Activated CD8-positive, alpha-beta memory T cell treated with anti-CD3 and anti-CD28 coated beads, Interleukin-2, amount 50 U/mL, for 1 hour (primary cell): ENCODE data around the gene DCPS.

Source experiments
- DNase-seq: peaks from one replicate; pipeline ENCODE4 v3.0.0-alpha.2; 2020; ENCODE audit errors: extremely low read depth

DCPS gene

DNA sequence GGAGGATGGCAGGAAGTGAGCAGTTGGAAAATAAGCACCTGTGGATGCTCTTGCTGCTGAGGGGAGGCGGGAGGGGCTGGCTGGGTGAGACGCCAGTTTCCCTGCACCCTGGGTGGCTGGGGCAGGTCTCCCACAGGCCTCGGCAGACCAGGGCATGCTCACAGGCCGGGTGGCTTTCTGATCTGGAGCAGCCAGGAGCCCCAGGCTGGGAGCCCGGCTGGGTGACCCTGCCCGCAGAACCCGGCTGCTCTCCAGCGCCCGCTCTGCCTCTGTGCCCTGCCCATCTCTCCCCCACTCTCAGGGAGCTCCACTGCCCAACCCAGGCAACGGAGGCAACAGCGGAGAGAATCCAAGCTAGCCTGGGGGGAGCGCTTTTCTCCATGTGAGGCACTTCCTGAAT is 24.6 kb downstream of the DCPS start:
- DNase-seq: no peak

DNA sequence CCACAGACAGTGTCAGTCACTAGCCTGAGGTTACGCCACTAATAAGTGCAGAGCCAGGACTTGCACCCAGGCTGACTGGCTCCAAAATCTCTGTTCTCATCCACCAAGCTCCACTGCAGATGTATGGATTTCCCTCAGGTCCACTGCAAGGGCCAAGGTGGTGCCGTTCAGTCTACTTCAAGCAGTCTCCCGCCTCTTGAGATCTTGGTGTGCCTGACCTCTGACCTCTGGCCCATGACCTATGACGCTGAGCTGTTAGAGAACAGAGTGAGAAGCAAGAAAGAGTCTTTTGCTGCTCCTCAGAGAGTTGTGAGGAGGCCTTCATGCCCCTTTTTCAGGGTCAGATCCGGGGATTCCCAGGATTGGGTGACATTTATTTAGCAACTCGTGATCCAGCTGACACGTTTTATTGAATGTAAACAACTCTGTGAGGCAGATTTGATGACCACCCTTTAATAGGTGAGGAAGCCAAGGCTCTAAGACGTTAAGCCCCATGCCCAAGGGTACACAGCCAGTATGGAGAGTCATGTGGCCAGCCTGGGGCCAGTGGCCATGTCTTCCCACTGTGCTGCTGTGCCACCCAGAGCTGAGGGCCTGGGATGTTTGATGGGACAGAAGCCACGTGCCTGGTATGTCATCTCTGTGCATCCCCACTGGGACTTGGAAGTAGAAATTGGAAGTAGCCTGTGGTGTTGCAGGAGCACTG is 25.2 kb downstream of the DCPS start:
- DNase-seq: no peak

DNA sequence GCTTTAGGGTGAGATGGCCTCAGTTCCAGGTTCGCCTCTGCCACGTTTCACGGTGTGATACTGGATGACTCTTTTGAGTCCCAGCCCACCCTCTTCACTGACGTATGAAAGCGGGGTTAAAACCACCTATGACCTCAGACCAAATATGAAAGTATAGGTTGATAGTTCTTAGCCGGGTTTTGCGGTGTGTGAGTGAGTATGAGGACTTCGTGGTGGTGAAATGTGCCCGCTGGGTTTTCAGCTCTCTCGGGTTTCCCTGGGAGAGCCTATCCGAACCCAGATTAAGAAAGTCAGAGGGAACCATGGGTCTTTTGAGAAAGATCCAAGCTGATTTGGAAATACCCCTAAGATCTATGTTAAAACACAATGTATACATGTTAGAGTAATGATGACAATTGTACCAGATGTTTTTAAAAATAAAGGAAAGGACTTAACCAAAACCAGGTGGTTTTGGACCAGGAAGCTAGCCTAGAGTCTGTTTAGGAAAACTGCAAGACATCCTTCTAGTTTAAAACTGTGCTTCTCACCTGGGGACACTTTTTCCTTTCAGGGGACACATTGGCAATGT is 25.9 kb downstream of the DCPS start:
- DNase-seq: no peak

DNA sequence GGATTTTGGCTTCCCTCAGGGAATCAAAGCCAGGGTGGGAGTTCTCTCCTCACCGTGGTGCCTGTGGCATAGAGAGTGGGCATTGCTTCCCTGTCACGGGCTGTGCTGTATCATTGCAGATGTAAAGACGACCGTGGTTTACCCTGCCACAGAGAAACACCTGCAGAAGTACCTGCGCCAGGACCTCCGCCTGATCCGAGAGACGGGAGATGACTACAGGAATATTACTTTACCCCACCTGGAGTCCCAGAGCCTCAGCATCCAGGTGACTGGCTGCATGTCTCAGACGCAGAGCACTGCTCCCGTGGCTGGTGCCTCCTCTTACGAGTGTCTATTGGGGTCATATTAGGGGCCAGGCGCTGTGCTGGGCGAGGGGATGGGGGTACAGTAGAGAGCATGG is 27.4 kb downstream of the DCPS start:
- no peak for DNase-seq

DNA sequence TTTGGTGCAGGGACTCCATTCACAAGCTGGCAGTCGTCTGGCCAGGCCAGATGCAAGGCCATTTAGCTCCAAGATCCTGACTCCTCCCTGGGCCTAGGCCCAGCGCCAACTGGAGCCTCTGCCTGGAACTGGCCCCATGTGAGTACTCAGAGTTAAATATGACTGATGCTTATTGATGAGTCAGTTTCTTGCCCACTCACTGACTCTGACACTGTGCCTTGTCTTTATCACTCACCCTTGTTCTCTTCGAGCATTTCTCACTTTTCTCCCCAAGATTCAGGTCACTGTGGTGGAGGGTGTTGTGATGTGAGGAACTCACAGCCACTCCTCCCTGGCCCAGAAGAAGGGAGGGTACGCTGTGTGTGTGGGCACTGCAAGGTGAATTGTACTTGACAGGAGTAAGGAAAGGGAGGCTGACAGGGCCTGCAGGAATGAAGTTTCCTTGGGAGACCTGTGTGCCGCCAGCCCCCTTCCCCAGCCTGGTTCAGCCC is 28.4 kb downstream of the DCPS start:
- no peak for DNase-seq

DNA sequence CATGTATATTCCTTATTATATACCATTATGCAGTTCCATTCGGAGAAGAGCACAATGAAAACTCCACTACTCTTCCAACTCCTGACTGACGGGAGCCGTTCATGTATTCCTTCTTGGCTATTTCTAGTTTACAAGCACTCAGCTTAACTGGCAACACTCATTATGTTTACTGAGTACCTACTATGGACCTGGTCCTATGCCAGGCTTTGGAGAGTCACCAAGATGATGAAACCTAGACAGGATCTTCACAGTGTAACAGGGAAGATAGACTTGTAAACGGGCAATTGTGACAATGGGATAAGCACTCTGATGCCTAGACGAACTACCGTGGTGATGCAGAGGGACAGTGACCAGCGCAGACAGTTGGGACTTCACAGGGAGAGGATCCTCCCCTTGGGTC is 29.3 kb downstream of the DCPS start:
- no peak for DNase-seq

DNA sequence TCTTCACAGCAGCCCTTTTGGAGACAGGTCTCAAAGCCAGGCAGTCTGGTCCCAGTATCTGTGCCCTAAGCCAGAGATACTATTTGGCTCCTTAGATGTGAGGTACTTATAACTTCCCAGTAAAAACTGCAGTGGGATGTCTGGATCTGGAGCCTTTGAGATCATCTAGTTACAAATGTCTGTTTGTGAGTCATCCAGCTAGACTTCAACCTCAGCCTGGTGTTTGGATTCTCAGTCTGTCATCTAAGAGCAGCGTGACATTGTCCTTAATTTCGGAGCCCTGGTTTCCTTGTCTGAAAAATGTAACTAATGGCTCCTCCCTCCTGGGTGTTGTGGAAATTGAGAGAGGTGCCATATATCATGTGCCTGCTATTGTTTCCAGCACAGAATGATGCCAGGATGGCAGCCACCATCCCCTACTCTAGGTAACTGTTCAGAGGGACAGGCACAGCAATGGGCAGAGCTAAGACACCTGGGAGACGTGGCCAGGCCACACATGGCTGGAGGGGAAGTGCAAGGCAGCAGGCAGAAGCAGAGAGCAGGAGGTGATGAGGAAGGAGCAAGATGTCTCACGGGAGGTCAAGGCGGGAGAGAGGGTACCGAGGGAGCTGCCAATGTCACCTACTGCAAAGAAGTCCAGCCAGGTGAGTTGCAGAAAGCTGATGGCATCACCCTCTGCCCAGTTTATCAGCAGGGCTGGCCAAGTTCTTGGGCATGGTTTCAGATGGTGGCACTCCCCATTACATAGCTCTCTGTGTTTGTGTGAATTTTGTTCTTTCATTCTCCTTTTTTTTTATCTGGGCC is 31.0 kb downstream of the DCPS start:
- no peak for DNase-seq

DNA sequence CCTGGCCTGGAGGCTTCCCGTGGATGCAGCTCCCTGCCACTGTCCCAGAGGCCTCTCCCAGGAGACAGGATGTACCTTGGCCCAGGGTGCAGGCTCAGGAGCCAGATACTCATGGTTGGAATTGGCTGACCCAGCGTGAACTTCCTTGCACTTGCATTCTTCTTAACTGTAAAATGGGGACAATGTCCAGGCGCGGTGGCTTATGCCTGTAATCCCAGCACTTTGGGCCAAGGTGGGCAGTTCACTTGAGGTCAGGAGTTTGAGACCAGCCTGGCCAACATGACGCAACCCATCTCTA is 31.6 kb downstream of the DCPS start:
- DNase-seq: no peak

DNA sequence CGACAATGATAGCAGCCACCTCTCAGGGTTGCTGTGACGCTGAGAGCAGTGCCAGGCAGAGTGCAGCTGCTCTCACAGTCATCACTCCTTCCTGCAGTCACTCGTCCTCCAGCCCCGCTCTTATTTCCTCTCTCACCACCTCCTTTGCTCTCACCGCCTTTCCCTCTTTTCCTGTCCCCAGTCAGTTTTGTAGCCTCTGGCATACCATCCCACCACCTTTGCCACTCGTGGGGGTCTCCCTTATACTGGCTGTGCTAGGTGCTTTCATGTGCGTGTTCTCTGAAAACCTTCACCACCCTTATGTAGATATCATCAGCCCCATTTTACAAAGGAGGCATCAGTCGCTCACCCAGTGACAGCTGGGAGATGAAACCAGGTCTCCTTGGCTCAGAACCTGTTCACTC is 32.3 kb downstream of the DCPS start:
- no peak for DNase-seq

DNA sequence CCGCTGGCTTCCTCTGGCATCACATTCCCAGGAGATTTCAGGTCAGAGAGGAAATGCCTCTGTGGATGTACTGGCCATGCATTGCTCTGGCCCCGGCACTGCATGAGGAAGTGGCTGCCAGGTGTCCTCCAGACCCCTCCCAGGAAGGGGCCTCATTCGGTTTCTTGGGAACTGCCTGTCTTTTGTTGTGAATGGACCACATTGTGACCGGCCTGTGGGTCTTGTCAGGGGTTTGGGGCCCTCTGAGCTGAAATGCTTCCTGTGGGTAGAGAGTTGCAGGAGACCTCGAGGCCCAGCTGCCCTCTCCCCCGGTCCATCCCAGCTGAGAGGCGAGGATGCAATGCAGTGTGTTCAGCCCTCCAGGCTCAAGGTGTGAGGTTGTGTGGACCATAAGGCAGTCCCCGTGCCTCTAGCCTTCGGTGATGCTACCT is 32.8 kb downstream of the DCPS start:
- no peak for DNase-seq

DNA sequence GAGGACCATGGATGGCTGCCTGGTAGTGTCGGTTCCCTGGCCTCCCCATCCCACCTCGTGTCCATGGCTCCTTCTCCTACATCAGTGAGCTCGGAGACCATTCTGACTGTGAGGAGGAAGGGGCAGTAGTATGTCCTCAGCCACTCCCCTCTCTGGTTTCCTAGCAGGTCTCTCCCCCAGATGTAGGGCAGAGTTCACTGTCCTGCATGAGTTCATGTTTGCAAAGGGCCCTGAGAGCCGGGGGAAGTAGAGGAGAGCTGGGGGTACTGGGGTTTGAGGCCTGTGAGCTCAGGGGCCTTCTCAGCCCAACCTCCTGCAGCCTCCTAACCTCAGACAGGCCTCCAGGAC is 33.2 kb downstream of the DCPS start:
- DNase-seq: no peak

DNA sequence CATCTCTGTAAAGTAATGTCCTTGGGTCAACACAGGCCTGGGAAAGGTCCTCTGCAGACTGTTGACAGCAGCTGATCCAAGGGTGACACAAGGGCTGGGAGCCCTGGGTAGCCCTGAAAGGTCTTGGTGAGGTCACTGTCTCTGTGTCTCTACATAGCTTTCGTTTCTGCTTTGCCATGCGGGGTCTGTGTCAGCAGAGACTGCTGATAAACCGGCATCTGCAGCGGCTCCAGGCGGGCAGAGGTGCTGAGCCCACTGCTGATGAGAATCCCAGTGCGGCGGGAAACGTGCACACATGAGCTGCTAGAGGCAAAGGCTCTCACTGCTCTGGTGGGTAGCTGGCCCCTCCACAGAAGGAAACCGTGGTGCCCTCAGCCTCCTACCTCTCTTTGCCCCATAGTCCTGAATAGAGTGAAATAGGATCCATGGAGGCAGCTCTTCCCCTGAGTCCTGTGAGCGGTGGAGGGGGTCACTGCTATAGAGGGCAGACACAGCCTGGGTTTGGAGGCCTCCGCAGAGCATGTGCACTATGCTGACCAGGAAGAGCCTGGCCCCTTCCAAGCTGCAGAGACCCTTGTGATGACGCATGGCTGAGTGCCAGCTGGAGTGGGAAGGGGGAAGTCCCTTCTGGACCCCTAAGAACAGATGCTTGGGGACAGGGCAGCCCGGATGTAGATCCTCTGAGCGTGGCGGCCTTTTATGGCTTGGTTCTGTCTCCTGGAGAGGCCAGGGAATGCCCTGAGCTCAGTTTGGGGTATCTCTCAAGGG is 33.8 kb downstream of the DCPS start:
- no peak for DNase-seq

DNA sequence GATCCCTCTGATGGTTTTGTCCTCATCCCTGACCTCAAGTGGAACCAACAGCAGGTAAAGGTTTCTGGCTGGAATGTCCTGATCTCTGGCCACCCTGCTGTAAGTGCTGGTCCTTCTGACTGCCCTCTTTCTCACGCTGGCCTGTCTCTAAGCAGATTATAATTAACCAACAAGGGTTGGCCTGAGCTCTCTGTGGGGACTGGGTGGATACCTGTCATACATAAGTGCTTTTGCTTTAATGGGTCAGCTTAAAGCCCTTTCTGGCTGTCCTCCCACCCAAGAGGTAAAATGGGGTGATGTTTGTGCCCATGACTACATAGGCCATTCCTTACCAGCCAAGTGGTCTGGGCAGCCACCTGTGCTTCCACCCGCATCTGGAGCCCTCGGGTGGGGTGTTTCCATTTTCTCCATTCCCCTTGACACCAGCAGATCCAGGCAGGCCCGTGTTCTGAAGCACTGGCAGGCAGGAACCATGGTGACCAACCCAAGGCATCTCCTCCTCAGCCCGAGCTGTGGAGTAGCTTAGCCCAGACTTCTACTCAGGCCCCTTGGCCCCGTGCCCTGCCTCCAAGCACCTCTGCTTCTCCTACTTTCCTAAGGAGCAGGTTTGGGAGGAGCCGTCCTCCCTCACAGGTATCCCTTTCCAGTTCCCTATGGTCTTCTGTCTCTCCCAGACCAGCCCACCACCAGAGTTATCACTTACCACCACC is 34.6 kb downstream of the DCPS start:
- no peak for DNase-seq

DNA sequence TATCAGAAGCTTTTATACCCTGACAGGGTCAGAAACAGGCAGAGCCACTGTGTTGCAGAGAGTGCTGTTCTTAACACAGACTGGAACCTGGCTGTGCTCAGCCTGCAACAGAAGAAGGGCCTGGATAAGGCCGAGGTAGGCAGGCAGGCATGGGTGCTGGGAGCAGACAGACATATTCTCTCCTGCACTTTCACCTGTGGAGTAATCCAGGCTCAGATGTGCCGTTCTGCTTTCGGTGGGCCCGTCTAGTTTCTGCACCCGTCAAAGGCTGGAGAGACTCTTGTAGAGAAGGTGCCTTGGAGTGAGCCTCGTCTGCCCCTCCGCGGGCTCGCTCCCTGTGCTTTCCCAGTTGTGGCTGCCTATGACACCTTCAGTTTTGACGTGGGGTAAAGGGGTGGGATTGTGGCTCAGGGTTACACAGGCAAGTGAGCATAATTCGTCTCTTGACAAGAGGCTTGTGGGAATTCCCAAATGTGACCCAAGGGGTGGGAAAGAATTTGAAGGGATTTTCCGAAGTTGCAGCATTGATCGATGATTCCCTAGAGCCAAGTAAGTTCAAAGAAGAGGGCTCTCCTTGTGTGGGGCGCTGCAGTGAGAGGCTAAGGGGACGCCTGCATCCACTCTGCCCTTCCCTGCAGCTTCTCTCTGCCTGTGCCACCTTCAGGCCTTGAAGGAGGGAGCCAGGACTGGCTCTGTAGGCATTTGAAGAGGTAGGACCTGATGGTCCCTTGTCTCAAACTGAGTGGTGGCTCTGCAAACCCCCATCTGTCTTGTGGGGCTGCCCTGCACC is 35.4 kb downstream of the DCPS start:
- no peak for DNase-seq

DNA sequence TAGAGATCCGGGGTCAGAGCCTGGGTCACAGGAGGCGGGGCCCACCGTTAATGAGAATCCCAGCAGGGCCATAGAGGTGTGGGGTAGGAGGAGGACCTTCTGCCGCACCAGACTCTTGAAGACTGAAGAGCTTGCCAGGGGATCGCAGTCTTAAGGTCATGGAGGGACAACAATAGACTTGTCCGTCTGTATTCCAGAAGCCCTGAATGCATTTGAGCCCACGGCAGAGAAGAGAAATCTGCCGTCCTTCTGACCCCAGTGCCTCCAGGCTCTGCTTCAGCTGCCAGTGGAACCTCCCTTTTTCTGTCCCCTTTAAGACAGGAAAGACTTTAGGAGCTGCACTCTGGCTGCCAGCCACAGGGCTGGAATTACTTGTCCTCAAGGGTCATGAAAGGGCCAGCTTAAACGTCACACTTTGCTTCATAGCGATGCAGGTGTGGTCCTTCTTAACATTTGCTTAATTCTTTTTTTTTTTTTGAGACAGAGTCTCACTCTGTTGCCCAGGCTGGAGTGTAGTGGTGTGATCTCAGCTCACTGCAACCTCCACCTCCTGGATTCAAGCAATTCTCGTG is 36.1 kb downstream of the DCPS start:
- DNase-seq: no peak

DNA sequence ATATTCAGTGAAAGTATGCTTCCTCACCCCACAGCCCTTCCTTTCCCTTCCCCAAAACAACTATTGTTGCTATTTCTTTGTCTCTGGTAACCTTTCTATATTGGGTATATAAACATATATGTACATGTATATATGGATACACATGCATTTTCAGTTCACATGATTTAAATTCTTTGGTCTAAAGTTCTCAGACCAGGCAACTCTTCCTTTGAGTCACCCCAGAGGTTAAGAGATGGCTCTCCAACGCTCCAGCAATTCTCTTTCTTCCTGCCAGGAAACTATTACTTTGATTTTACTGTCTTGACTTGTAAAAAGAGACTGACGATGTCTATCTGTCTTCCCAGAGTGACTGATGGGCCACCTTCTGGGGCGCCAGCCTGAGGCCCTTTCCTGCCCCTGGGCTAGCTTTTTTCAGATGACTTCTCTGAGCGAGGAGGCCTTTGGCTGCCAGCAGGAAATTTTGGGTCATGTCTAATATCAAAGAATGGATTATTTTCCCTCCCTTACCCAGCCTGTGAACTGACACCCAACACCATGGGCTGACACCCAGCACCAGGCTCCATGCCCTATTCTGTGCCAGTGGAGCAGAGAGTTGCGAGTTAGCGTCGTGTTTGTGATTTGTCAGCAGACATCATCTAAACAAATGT is 37.2 kb downstream of the DCPS start:
- no peak for DNase-seq

DNA sequence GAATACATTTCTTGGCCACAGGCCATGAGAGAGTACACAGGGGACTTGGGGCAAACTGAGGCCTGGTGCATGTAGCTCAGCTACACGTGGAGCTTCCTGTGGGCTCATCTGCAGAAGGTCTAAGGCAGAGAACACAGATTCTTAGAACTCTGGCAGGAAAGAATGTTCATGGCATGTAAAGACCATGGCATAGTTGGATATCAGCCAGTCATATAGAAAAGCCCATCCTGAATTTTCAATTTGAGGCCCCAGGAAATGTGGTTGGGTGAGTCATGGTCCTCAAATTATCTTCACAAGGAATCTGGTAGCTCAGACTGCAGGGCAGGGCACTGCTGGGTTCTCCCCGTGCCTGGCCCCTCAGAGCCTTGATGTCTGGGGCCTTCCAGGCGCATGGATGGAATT is 37.9 kb downstream of the DCPS start:
- DNase-seq: no peak

DNA sequence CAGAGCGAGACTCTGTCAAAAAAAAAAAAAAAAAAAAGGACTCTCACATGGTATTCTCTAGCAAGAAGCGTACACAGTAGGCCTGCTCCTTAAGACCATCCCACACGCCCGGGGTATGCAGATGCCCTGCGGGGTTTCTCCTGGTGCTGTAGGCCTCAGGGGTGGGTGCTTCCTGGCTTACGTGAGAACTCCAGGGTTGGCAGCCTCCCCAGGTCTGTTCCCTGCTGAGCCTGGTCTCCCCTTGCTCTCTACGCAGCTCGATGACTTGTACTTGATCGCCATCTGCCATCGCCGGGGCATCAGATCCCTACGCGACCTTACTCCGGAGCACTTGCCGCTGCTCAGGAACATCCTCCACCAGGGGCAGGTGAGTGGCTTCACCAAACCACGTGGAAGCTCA is 39.2 kb downstream of the DCPS start:
- no peak for DNase-seq

DNA sequence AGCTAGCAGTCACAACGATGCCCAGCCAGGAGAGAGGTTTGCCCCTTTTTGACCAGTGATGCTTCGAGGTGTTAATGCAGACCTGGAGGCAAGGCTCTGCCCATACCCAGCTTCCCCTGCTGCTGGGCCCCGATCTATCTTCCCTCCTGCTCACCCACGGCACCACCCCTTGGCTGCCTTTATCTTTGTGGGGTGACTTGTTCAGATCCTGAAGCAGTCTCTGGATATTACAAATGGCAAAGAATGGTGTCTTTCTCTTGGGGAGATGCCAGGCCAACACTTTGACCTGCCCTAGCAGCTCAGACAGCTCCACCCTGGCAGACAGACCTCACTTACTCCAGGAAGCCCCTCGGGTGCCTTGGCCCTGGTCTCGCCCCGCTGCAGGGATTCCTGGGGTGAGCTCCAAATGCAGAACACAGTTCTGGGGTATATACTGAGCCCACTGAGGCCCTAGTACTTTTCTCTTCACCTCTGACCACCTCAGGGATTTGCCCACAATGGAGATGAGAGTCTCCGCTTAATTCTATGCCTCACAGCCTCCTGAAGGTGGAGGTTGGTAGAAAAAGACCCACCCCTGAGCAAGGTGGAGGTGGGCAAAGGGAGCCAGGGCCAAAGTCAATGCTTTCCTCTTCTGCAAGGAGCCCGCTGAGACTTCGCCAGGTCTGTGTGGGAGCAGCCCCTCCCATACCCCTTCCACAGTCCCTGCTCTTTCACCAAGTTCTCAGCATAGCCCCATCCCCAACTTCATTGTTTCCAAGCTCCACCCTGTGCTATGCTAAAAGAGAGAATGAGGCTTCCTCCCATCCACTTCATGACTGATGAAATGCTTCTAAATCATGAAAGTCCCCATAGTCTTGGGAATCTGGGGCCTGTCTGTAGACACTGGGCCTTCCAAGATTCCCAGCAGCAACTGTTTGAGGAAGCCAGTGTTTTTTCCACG is 40.6 kb downstream of the DCPS start:
- DNase-seq: no peak
